ENCODE data around the gene SPARC. TPM values are rescaled to one million over a fixed set of nuclear protein-coding genes. Genes with fewer than 3 reads are reported as not detected.

The SPARC gene
- total and polyA plus RNA-seq, 2 experiments from 2014 or later: 6,520 to 20,092 TPM

GRCh38 chr5:151718153-151718552, 31.4 kb upstream of the SPARC start:
- H3K4me3 ChIP-seq: peak overlapping the region; percentile 63
- peaks cover 32% of the 10 kb centered on the region for H3K4me1 ChIP-seq (ENCODE audit: insufficient read depth)
- no peaks in the 10 kb centered on the region for H3K36me3 ChIP-seq (ENCODE audit: low read depth)
- no peak for TF ChIP-seq EZH2 (IDR thresholded peaks at IDR 0.05; ENCODE audit: insufficient read depth, poor library complexity, severe bottlenecking)
- TF ChIP-seq EZH2phosphoT487 (IDR thresholded peaks at IDR 0.05; ENCODE audit: insufficient read depth, low read depth): no peak
- 0 to 7% methylated on average over 2 of the region's 2 CpGs for WGBS, 2 experiments (ENCODE audit: low coverage in 1 of 2, low lambda C conversion rate in 2 of 2, missing lambda C conversion rate in 2 of 2)
- H4K20me1 ChIP-seq (ENCODE audit: insufficient read depth): no peaks in the 10 kb centered on the region
- in situ Hi-C loops (cut with MboI): no loop called here
- peak overlapping the region; percentile 97 for H3K27ac ChIP-seq
- peaks cover 35% of the 10 kb centered on the region for H3F3A ChIP-seq (ENCODE audit: insufficient read depth)
- no peaks in the 10 kb centered on the region for H3K9me3 ChIP-seq (ENCODE audit: low read depth)
- peak overlapping the region; percentile 87 for H3K9ac ChIP-seq
- H3K4me2 ChIP-seq (ENCODE audit: unreplicated experiment): peak overlapping the region; percentile 90
- DNase-seq: peak; percentile 88
- no peaks in the 10 kb centered on the region for H3K9me2 ChIP-seq (ENCODE audit: insufficient read depth)
- 0 out of 2 replicates have a peak, but pooled peaks cover 5% of the 10 kb centered on the region for H3K79me2 ChIP-seq (ENCODE audit: insufficient read depth)
- peak overlapping the region; percentile 78 for H2AFZ ChIP-seq
- no peaks in the 10 kb centered on the region for H3K27me3 ChIP-seq (replicated peaks; ENCODE audit: insufficient read depth)

DNA sequence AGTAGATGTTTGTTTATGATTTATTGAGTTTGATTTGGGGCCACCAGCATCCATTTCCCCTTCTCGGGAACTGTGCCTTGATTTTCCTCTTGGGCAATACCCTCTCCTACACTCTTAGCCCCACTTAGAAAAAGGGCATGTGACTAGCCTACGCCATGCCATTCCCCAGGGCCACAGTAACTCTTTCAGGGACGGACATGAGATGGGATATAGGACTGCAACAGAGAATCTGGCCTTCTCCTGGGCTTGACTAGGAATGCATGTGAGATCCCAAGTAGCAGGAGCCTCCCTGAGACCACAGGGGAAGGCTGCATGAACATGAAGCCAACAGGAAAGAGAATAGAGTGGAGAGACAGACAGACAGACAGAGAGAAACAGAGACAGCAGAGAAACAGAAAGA, 30.7 kb upstream of the SPARC start:
- H3K79me2 ChIP-seq (ENCODE audit: insufficient read depth): 0 out of 2 replicates have a peak, but pooled peaks cover 5% of the 10 kb centered on the region
- H2AFZ ChIP-seq: peak overlapping the region; percentile 78
- peak; percentile 29 for DNase-seq
- no peaks in the 10 kb centered on the region for H3K36me3 ChIP-seq (ENCODE audit: low read depth)
- H3K9me3 ChIP-seq (ENCODE audit: low read depth): no peaks in the 10 kb centered on the region
- peak overlapping the region; percentile 87 for H3K9ac ChIP-seq
- H3K4me1 ChIP-seq (ENCODE audit: insufficient read depth): peaks cover 32% of the 10 kb centered on the region
- H3K27me3 ChIP-seq (replicated peaks; ENCODE audit: insufficient read depth): no peaks in the 10 kb centered on the region
- H4K20me1 ChIP-seq (ENCODE audit: insufficient read depth): no peaks in the 10 kb centered on the region
- H3K9me2 ChIP-seq (ENCODE audit: insufficient read depth): no peaks in the 10 kb centered on the region
- in situ Hi-C loops (cut with MboI): no loop called here
- peak overlapping the region; percentile 90 for H3K4me2 ChIP-seq (ENCODE audit: unreplicated experiment)
- WGBS, 2 experiments (ENCODE audit: low coverage in 1 of 2, low lambda C conversion rate in 2 of 2, missing lambda C conversion rate in 2 of 2): 44 to 58% methylated on average over 2 to 3 of the region's 3 CpGs
- H3K27ac ChIP-seq: peak overlapping the region; percentile 97
- TF ChIP-seq EZH2phosphoT487 (IDR thresholded peaks at IDR 0.05; ENCODE audit: insufficient read depth, low read depth) (no peak), EZH2 (IDR thresholded peaks at IDR 0.05; ENCODE audit: insufficient read depth, poor library complexity, severe bottlenecking) (no peak)
- peak overlapping the region; percentile 17; the same call in 1 of the 2 replicates for H3K4me3 ChIP-seq
- peaks cover 35% of the 10 kb centered on the region for H3F3A ChIP-seq (ENCODE audit: insufficient read depth)

DNA sequence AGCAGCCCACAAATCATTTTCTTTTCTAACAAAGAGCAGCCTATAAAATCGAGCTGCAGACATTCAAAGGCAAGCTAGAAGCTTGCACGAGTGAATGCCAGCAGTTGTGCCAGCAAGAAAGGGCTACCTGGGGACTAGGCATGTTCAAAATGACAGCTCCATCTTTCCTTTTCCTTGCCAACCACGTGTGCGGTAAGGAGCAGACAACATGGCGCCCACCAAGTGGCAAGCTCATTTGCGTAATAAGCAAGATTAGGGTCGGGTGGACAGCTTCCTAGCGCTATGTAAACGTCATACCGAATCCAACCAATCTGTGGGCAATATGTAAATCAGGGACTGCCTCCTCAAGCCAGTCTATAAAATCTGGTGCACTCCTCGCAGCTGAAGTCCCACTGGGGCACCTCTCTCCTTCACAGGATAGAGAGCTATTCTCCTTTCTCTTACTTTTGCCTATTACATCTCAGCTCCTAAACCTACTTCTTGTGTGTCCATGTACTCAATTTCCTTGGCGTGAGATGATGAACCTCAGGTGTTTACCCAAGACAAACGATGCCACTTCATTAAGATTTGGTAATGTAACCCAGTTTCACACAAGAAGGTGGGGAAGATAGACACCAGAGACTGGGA, 22.5 kb upstream of the SPARC start:
- Histone ChIP-seq H3K9me2 (ENCODE audit: insufficient read depth) (no peaks in the 10 kb centered on the region), H3K36me3 (ENCODE audit: low read depth) (no peaks in the 10 kb centered on the region), H2AFZ (no peak overlapping the region), H3K4me1 (ENCODE audit: insufficient read depth) (no peaks in the 10 kb centered on the region), H3K9ac (no peak overlapping the region), H4K20me1 (ENCODE audit: insufficient read depth) (no peaks in the 10 kb centered on the region), H3K9me3 (ENCODE audit: low read depth) (no peaks in the 10 kb centered on the region), H3K79me2 (ENCODE audit: insufficient read depth) (no peaks in the 10 kb centered on the region), H3K27ac (no peak overlapping the region), H3K27me3 (replicated peaks; ENCODE audit: insufficient read depth) (no peaks in the 10 kb centered on the region), H3K4me2 (ENCODE audit: unreplicated experiment) (no peak overlapping the region), H3K4me3 (no peak overlapping the region), H3F3A (ENCODE audit: insufficient read depth) (peaks cover 8% of the 10 kb centered on the region; the same call in 1 of the 2 replicates)
- no peak for DNase-seq
- WGBS, 2 experiments (ENCODE audit: low coverage in 1 of 2, low lambda C conversion rate in 2 of 2, missing lambda C conversion rate in 2 of 2): 72 to 75% methylated on average over 13 of the region's 13 CpGs
- in situ Hi-C loops (cut with MboI): no loop called here
- TF ChIP-seq EZH2phosphoT487 (IDR thresholded peaks at IDR 0.05; ENCODE audit: insufficient read depth, low read depth) (no peak), EZH2 (IDR thresholded peaks at IDR 0.05; ENCODE audit: insufficient read depth, poor library complexity, severe bottlenecking) (no peak)

- no peak overlapping the region for H3K4me3 ChIP-seq
- no peaks in the 10 kb centered on the region for H3K36me3 ChIP-seq (ENCODE audit: low read depth)
- TF ChIP-seq EZH2 (IDR thresholded peaks at IDR 0.05; ENCODE audit: insufficient read depth, poor library complexity, severe bottlenecking): no peak
- TF ChIP-seq EZH2phosphoT487 (IDR thresholded peaks at IDR 0.05; ENCODE audit: insufficient read depth, low read depth): no peak
- no peaks in the 10 kb centered on the region for H3K4me1 ChIP-seq (ENCODE audit: insufficient read depth)
- H3F3A ChIP-seq (ENCODE audit: insufficient read depth): peaks cover 8% of the 10 kb centered on the region; the same call in 1 of the 2 replicates
- H3K9me2 ChIP-seq (ENCODE audit: insufficient read depth): no peaks in the 10 kb centered on the region
- no peak for DNase-seq
- H3K4me2 ChIP-seq (ENCODE audit: unreplicated experiment): no peak overlapping the region
- in situ Hi-C loops (cut with MboI): no loop called here
- no peaks in the 10 kb centered on the region for H3K79me2 ChIP-seq (ENCODE audit: insufficient read depth)
- H3K9ac ChIP-seq: no peak overlapping the region
- no peaks in the 10 kb centered on the region for H3K27me3 ChIP-seq (replicated peaks; ENCODE audit: insufficient read depth)
- H3K27ac ChIP-seq: no peak overlapping the region
- no peaks in the 10 kb centered on the region for H4K20me1 ChIP-seq (ENCODE audit: insufficient read depth)
- H3K9me3 ChIP-seq (ENCODE audit: low read depth): no peaks in the 10 kb centered on the region
- H2AFZ ChIP-seq: no peak overlapping the region
These were observed 21.4 kb upstream of the SPARC start for GRCh38 chr5:151708126-151708525.

Data from GM23248 (cell line).